ENCODE measurements around the gene TMEM87B.
"Not testable (repeated sequence)": the region's sequence is repeated elsewhere in the genome, so short reads cannot be mapped to it uniquely, and the experiment has no call there.

Gene TMEM87B

GRCh38 chr2:112032224-112032586 is 22.9 kb upstream of the TMEM87B start:
- H3K27me3 ChIP-seq (ENCODE audit: control insufficient read depth in 5 of 5, insufficient read depth in 4 of 5, low read length in 5 of 5): no peaks in the 10 kb centered on the region
- H3K4me1 ChIP-seq (ENCODE audit: control insufficient read depth in 5 of 5, insufficient read depth in 5 of 5, low read length in 5 of 5): peaks cover 4 to 25% (median 18%) of the 10 kb centered on the region in 5 donors
- peak overlapping the region; percentile 29 for H3K27ac ChIP-seq (ENCODE audit: low read depth, low read length)
- peaks cover 0 to 3% (median 0%) of the 10 kb centered on the region in 5 donors for H3K36me3 ChIP-seq (ENCODE audit: control insufficient read depth in 5 of 5, insufficient read depth in 5 of 5, low read length in 5 of 5)
- peak overlapping the region in 2 of 5 donors; percentile 21 to 25 for H3K9ac ChIP-seq (ENCODE audit: low read length in 5 of 5)
- H3K9me3 ChIP-seq (ENCODE audit: control insufficient read depth in 5 of 5, low read length in 5 of 5): peaks cover 0 to 2% (median 0%) of the 10 kb centered on the region in 5 donors
- H3K4me3 ChIP-seq (ENCODE audit: low read depth in 1 of 5, low read length in 5 of 5): peak overlapping the region in 1 of 5 donors; percentile 18

- peaks cover 0 to 2% (median 0%) of the 10 kb centered on the region in 5 donors for H3K9me3 ChIP-seq (ENCODE audit: control insufficient read depth in 5 of 5, low read length in 5 of 5)
- H3K4me3 ChIP-seq (ENCODE audit: low read depth in 1 of 5, low read length in 5 of 5): no peak overlapping the region
Observed at GRCh38 chr2:112032689-112033465, 22.2 kb upstream of the TMEM87B start.

GRCh38 chr2:112033600-112033999 is 21.5 kb upstream of the TMEM87B start:
- peaks cover 4 to 25% (median 18%) of the 10 kb centered on the region in 5 donors for H3K4me1 ChIP-seq (ENCODE audit: control insufficient read depth in 5 of 5, insufficient read depth in 5 of 5, low read length in 5 of 5)
- H3K4me3 ChIP-seq (ENCODE audit: low read depth in 1 of 5, low read length in 5 of 5): no peak overlapping the region
- H3K27me3 ChIP-seq (ENCODE audit: control insufficient read depth in 5 of 5, insufficient read depth in 4 of 5, low read length in 5 of 5): no peaks in the 10 kb centered on the region
- no peak overlapping the region for H3K27ac ChIP-seq (ENCODE audit: low read depth, low read length)
- no peak overlapping the region for H3K9ac ChIP-seq (ENCODE audit: low read length in 5 of 5)
- peaks cover 0 to 3% (median 0%) of the 10 kb centered on the region in 5 donors for H3K9me3 ChIP-seq (ENCODE audit: control insufficient read depth in 5 of 5, low read length in 5 of 5)
- peaks cover 0 to under 1% (median 0%) of the 10 kb centered on the region in 5 donors for H3K36me3 ChIP-seq (ENCODE audit: control insufficient read depth in 5 of 5, insufficient read depth in 5 of 5, low read length in 5 of 5)

More at GRCh38 chr2:112032689-112033465, 22.2 kb upstream of the TMEM87B start:
- no peak overlapping the region for H3K27ac ChIP-seq (ENCODE audit: low read depth, low read length)
- H3K9ac ChIP-seq (ENCODE audit: low read length in 5 of 5): no peak overlapping the region
- no peaks in the 10 kb centered on the region for H3K27me3 ChIP-seq (ENCODE audit: control insufficient read depth in 5 of 5, insufficient read depth in 4 of 5, low read length in 5 of 5)
- H3K36me3 ChIP-seq (ENCODE audit: control insufficient read depth in 5 of 5, insufficient read depth in 5 of 5, low read length in 5 of 5): peaks cover 0 to 3% (median 0%) of the 10 kb centered on the region in 5 donors
- peaks cover 4 to 25% (median 18%) of the 10 kb centered on the region in 5 donors for H3K4me1 ChIP-seq (ENCODE audit: control insufficient read depth in 5 of 5, insufficient read depth in 5 of 5, low read length in 5 of 5)

- Histone ChIP-seq H3K4me3 (ENCODE audit: low read depth in 1 of 5, low read length in 5 of 5) (no peak overlapping the region), H3K9ac (ENCODE audit: low read length in 5 of 5) (no peak overlapping the region), H3K4me1 (ENCODE audit: control insufficient read depth in 5 of 5, insufficient read depth in 5 of 5, low read length in 5 of 5) (peaks cover 4 to 25% (median 18%) of the 10 kb centered on the region in 5 donors), H3K36me3 (ENCODE audit: control insufficient read depth in 5 of 5, insufficient read depth in 5 of 5, low read length in 5 of 5) (no peaks in the 10 kb centered on the region), H3K9me3 (ENCODE audit: control insufficient read depth in 5 of 5, low read length in 5 of 5) (peaks cover 0 to 3% (median 0%) of the 10 kb centered on the region in 5 donors), H3K27me3 (ENCODE audit: control insufficient read depth in 5 of 5, insufficient read depth in 4 of 5, low read length in 5 of 5) (no peaks in the 10 kb centered on the region), H3K27ac (ENCODE audit: low read depth, low read length) (no peak overlapping the region)
Observed at GRCh38 chr2:112034924-112035323, 20.1 kb upstream of the TMEM87B start.

GRCh38 chr2:112035786-112036185 is 19.3 kb upstream of the TMEM87B start:
- peaks cover 0 to 3% (median 0%) of the 10 kb centered on the region in 5 donors for H3K9me3 ChIP-seq (ENCODE audit: control insufficient read depth in 5 of 5, low read length in 5 of 5)
- no peak overlapping the region for H3K9ac ChIP-seq (ENCODE audit: low read length in 5 of 5)
- no peak overlapping the region for H3K27ac ChIP-seq (ENCODE audit: low read depth, low read length)
- no peaks in the 10 kb centered on the region for H3K27me3 ChIP-seq (ENCODE audit: control insufficient read depth in 5 of 5, insufficient read depth in 4 of 5, low read length in 5 of 5)
- peaks cover 4 to 25% (median 18%) of the 10 kb centered on the region in 5 donors for H3K4me1 ChIP-seq (ENCODE audit: control insufficient read depth in 5 of 5, insufficient read depth in 5 of 5, low read length in 5 of 5)
- no peak overlapping the region for H3K4me3 ChIP-seq (ENCODE audit: low read depth in 1 of 5, low read length in 5 of 5)
- no peaks in the 10 kb centered on the region for H3K36me3 ChIP-seq (ENCODE audit: control insufficient read depth in 5 of 5, insufficient read depth in 5 of 5, low read length in 5 of 5)

- H3K27ac ChIP-seq (ENCODE audit: low read depth, low read length); H3K4me3 ChIP-seq (ENCODE audit: low read depth in 1 of 5, low read length in 5 of 5); H3K4me1 ChIP-seq (ENCODE audit: control insufficient read depth in 5 of 5, insufficient read depth in 5 of 5, low read length in 5 of 5); H3K27me3 ChIP-seq (ENCODE audit: control insufficient read depth in 5 of 5, insufficient read depth in 4 of 5, low read length in 5 of 5); H3K9ac ChIP-seq (ENCODE audit: low read length in 5 of 5); H3K9me3 ChIP-seq (ENCODE audit: control insufficient read depth in 5 of 5, low read length in 5 of 5); H3K36me3 ChIP-seq (ENCODE audit: control insufficient read depth in 5 of 5, insufficient read depth in 5 of 5, low read length in 5 of 5): not testable (repeated sequence)
Observed at GRCh38 chr2:112039556-112039955, 15.5 kb upstream of the TMEM87B start.

- H3K9ac ChIP-seq (ENCODE audit: low read length in 5 of 5); H3K4me1 ChIP-seq (ENCODE audit: control insufficient read depth in 5 of 5, insufficient read depth in 5 of 5, low read length in 5 of 5); H3K27ac ChIP-seq (ENCODE audit: low read depth, low read length); H3K27me3 ChIP-seq (ENCODE audit: control insufficient read depth in 5 of 5, insufficient read depth in 4 of 5, low read length in 5 of 5); H3K9me3 ChIP-seq (ENCODE audit: control insufficient read depth in 5 of 5, low read length in 5 of 5); H3K36me3 ChIP-seq (ENCODE audit: control insufficient read depth in 5 of 5, insufficient read depth in 5 of 5, low read length in 5 of 5); H3K4me3 ChIP-seq (ENCODE audit: low read depth in 1 of 5, low read length in 5 of 5): not testable (repeated sequence)
Observed at GRCh38 chr2:112040066-112040465, 15.0 kb upstream of the TMEM87B start.

- not testable (repeated sequence) for H3K4me1 ChIP-seq (ENCODE audit: control insufficient read depth in 5 of 5, insufficient read depth in 5 of 5, low read length in 5 of 5); H3K27me3 ChIP-seq (ENCODE audit: control insufficient read depth in 5 of 5, insufficient read depth in 4 of 5, low read length in 5 of 5); H3K9ac ChIP-seq (ENCODE audit: low read length in 5 of 5); H3K4me3 ChIP-seq (ENCODE audit: low read depth in 1 of 5, low read length in 5 of 5); H3K27ac ChIP-seq (ENCODE audit: low read depth, low read length); H3K36me3 ChIP-seq (ENCODE audit: control insufficient read depth in 5 of 5, insufficient read depth in 5 of 5, low read length in 5 of 5)
- H3K9me3 ChIP-seq (ENCODE audit: control insufficient read depth in 5 of 5, low read length in 5 of 5): peaks cover 2 to 17% (median 12%) of the 10 kb centered on the region in 5 donors
Observed at GRCh38 chr2:112041460-112041859, 13.6 kb upstream of the TMEM87B start.

- no peak overlapping the region for H3K27ac ChIP-seq (ENCODE audit: low read depth, low read length)
- peaks cover 0 to 3% (median 0%) of the 10 kb centered on the region in 5 donors for H3K4me1 ChIP-seq (ENCODE audit: control insufficient read depth in 5 of 5, insufficient read depth in 5 of 5, low read length in 5 of 5)
- H3K36me3 ChIP-seq (ENCODE audit: control insufficient read depth in 5 of 5, insufficient read depth in 5 of 5, low read length in 5 of 5): no peaks in the 10 kb centered on the region
- no peak overlapping the region for H3K9ac ChIP-seq (ENCODE audit: low read length in 5 of 5)
- peaks cover 0 to 17% (median 9%) of the 10 kb centered on the region in 5 donors for H3K9me3 ChIP-seq (ENCODE audit: control insufficient read depth in 5 of 5, low read length in 5 of 5)
- H3K4me3 ChIP-seq (ENCODE audit: low read depth in 1 of 5, low read length in 5 of 5): no peak overlapping the region
- H3K27me3 ChIP-seq (ENCODE audit: control insufficient read depth in 5 of 5, insufficient read depth in 4 of 5, low read length in 5 of 5): no peaks in the 10 kb centered on the region
Observed at GRCh38 chr2:112045446-112046014, 9.5 kb upstream of the TMEM87B start.

GRCh38 chr2:112046231-112046630 is 8.8 kb upstream of the TMEM87B start:
- Histone ChIP-seq H3K36me3 (ENCODE audit: control insufficient read depth in 5 of 5, insufficient read depth in 5 of 5, low read length in 5 of 5) (no peaks in the 10 kb centered on the region), H3K27ac (ENCODE audit: low read depth, low read length) (no peak overlapping the region), H3K4me1 (ENCODE audit: control insufficient read depth in 5 of 5, insufficient read depth in 5 of 5, low read length in 5 of 5) (peaks cover 0 to 3% (median 0%) of the 10 kb centered on the region in 5 donors), H3K4me3 (ENCODE audit: low read depth in 1 of 5, low read length in 5 of 5) (no peak overlapping the region), H3K9me3 (ENCODE audit: control insufficient read depth in 5 of 5, low read length in 5 of 5) (peaks cover 0 to 17% (median 9%) of the 10 kb centered on the region in 5 donors), H3K27me3 (ENCODE audit: control insufficient read depth in 5 of 5, insufficient read depth in 4 of 5, low read length in 5 of 5) (no peaks in the 10 kb centered on the region), H3K9ac (ENCODE audit: low read length in 5 of 5) (no peak overlapping the region)

All from subcutaneous abdominal adipose tissue (tissue), 5 donors.